Measurements from ENCODE around the gene ID1. TPM values are rescaled to one million over a fixed set of nuclear protein-coding genes. Genes with fewer than 3 reads are reported as not detected.
A peak's percentile ranks its signal among the peaks of the same experiment; 100 is the strongest.

The ID1 gene
- 100 to 1,000 TPM in 3 of 5 donors, 10 to 100 TPM in 2; 63.0 to 180 (median 130) TPM for polyA plus RNA-seq (ENCODE audit: insufficient read depth in 1 of 5, insufficient read length in 5 of 5, low replicate concordance in 1 of 5)
- long read RNA-seq, donor 1, transcript ID1-201 (1 exons, 1,233 nt): major isoform, 256 of 437 reads
- long read RNA-seq, donor 1, transcript ID1-202 (2 exons, 994 nt): minor isoform, 181 of 437 reads
- long read RNA-seq, donor 1, partial matches to known transcripts: 0 of 437 reads
- long read RNA-seq, donor 1, other reads (novel, unspliced or antisense): 0 of 437 reads
- long read RNA-seq, donor 2, transcript ID1-201 (1 exons, 1,233 nt): major isoform, 91 of 152 reads
- long read RNA-seq, donor 2, transcript ID1-202 (2 exons, 994 nt): minor isoform, 61 of 152 reads
- long read RNA-seq, donor 2, partial matches to known transcripts: 0 of 152 reads
- long read RNA-seq, donor 2, other reads (novel, unspliced or antisense): 0 of 152 reads
- long read RNA-seq, donor 3, transcript ID1-201 (1 exons, 1,233 nt): major isoform, 171 of 251 reads
- long read RNA-seq, donor 3, transcript ID1-202 (2 exons, 994 nt): minor isoform, 80 of 251 reads
- long read RNA-seq, donor 3, partial matches to known transcripts: 0 of 251 reads
- long read RNA-seq, donor 3, other reads (novel, unspliced or antisense): 0 of 251 reads
- long read RNA-seq, donor 4, transcript ID1-201 (1 exons, 1,233 nt): major isoform, 101 of 172 reads
- long read RNA-seq, donor 4, transcript ID1-202 (2 exons, 994 nt): minor isoform, 71 of 172 reads
- long read RNA-seq, donor 4, partial matches to known transcripts: 0 of 172 reads
- long read RNA-seq, donor 4, other reads (novel, unspliced or antisense): 0 of 172 reads
- long read RNA-seq, donor 5, transcript ID1-201 (1 exons, 1,233 nt): major isoform, 167 of 300 reads
- long read RNA-seq, donor 5, transcript ID1-202 (2 exons, 994 nt): minor isoform, 133 of 300 reads
- long read RNA-seq, donor 5, partial matches to known transcripts: 0 of 300 reads
- long read RNA-seq, donor 5, other reads (novel, unspliced or antisense): 0 of 300 reads
- long read RNA-seq, donor 6, transcript ID1-202 (2 exons, 994 nt): minor isoform, 207 of 439 reads
- long read RNA-seq, donor 6, transcript ID1-201 (1 exons, 1,233 nt): major isoform, 232 of 439 reads
- long read RNA-seq, donor 6, partial matches to known transcripts: 0 of 439 reads
- long read RNA-seq, donor 6, other reads (novel, unspliced or antisense): 0 of 439 reads
- long read RNA-seq, donor 7, transcript ID1-201 (1 exons, 1,233 nt): minor isoform, 48 of 99 reads
- long read RNA-seq, donor 7, transcript ID1-202 (2 exons, 994 nt): major isoform, 51 of 99 reads
- long read RNA-seq, donor 7, partial matches to known transcripts: 0 of 99 reads
- long read RNA-seq, donor 7, other reads (novel, unspliced or antisense): 0 of 99 reads
- long read RNA-seq, donor 8, transcript ID1-201 (1 exons, 1,233 nt): major isoform, 92 of 139 reads
- long read RNA-seq, donor 8, transcript ID1-202 (2 exons, 994 nt): minor isoform, 47 of 139 reads
- long read RNA-seq, donor 8, partial matches to known transcripts: 0 of 139 reads
- long read RNA-seq, donor 8, other reads (novel, unspliced or antisense): 0 of 139 reads

- peak; percentile 96 to 98 for DNase-seq
These were observed at the start of gene ID1 for GRCh38 chr20:31605031-31605901. ID1 (plus strand) TSS chr20:31605289; CDS start chr20:31605388, 99 bp downstream.

GRCh38 chr20:31559704-31560093 is 45.4 kb upstream of the ID1 start:
- DNase-seq: no peak

- DNase-seq: no peak
These were observed 44.9 kb upstream of the ID1 start for GRCh38 chr20:31560094-31560745.

- DNase-seq: no peak
These were observed 44.1 kb upstream of the ID1 start for GRCh38 chr20:31560746-31561598.

- no peak for DNase-seq
These were observed 42.8 kb upstream of the ID1 start for GRCh38 chr20:31562241-31562640.

GRCh38 chr20:31564284-31564683 is 40.8 kb upstream of the ID1 start:
- no peak for DNase-seq

- DNase-seq: no peak
These were observed 39.3 kb upstream of the ID1 start for GRCh38 chr20:31565699-31566318.

GRCh38 chr20:31566319-31566657 is 38.8 kb upstream of the ID1 start:
- no peak for DNase-seq

- no peak for DNase-seq
These were observed 38.3 kb upstream of the ID1 start for GRCh38 chr20:31566658-31567379.

GRCh38 chr20:31567380-31567720 is 37.7 kb upstream of the ID1 start:
- DNase-seq: no peak

- no peak for DNase-seq
These were observed 36.9 kb upstream of the ID1 start for GRCh38 chr20:31568041-31568731.

- DNase-seq: no peak
These were observed 36.3 kb upstream of the ID1 start for GRCh38 chr20:31568773-31569162.

- peak in 1 of 2 donors; percentile 51 for DNase-seq
These were observed 35.7 kb upstream of the ID1 start for GRCh38 chr20:31569163-31570020.

GRCh38 chr20:31570021-31570463 is 35.0 kb upstream of the ID1 start:
- DNase-seq: no peak

- no peak for DNase-seq
These were observed 34.1 kb upstream of the ID1 start for GRCh38 chr20:31570735-31571617.
